Measurements from ENCODE around the gene EFHC2. TPM values are rescaled to one million over a fixed set of nuclear protein-coding genes. Genes with fewer than 3 reads are reported as not detected.
"Not testable (repeated sequence)": the region's sequence is repeated elsewhere in the genome, so short reads cannot be mapped to it uniquely, and the experiment has no call there.

Gene EFHC2
- total RNA-seq, 1 donor from 2014 or later: not detected

- DNase-seq (ENCODE audit: low spot score): no peak
- H3K36me3 Mint-ChIP-seq (ENCODE audit: low read depth): no peaks in the 10 kb centered on the region
- H3K9me3 Mint-ChIP-seq (ENCODE audit: low read depth): peaks cover 5% of the 10 kb centered on the region
- H3K27me3 Mint-ChIP-seq (ENCODE audit: low read depth): peaks cover 1% of the 10 kb centered on the region
- TF ChIP-seq, protein P1, sequence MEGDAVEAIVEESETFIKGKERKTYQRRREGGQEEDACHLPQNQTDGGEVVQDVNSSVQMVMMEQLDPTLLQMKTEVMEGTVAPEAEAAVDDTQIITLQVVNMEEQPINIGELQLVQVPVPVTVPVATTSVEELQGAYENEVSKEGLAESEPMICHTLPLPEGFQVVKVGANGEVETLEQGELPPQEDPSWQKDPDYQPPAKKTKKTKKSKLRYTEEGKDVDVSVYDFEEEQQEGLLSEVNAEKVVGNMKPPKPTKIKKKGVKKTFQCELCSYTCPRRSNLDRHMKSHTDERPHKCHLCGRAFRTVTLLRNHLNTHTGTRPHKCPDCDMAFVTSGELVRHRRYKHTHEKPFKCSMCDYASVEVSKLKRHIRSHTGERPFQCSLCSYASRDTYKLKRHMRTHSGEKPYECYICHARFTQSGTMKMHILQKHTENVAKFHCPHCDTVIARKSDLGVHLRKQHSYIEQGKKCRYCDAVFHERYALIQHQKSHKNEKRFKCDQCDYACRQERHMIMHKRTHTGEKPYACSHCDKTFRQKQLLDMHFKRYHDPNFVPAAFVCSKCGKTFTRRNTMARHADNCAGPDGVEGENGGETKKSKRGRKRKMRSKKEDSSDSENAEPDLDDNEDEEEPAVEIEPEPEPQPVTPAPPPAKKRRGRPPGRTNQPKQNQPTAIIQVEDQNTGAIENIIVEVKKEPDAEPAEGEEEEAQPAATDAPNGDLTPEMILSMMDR (IDR thresholded peaks at IDR 0.05): no peak
- H3K4me3 Mint-ChIP-seq (ENCODE audit: unreplicated experiment): no peak overlapping the region
- H3K4me1 Mint-ChIP-seq (ENCODE audit: low read depth): no peaks in the 10 kb centered on the region
- H3K27ac Mint-ChIP-seq (ENCODE audit: unreplicated experiment): no peak overlapping the region
These were observed 77.9 kb downstream of the EFHC2 start for GRCh38 chrX:44265559-44265958.

DNA sequence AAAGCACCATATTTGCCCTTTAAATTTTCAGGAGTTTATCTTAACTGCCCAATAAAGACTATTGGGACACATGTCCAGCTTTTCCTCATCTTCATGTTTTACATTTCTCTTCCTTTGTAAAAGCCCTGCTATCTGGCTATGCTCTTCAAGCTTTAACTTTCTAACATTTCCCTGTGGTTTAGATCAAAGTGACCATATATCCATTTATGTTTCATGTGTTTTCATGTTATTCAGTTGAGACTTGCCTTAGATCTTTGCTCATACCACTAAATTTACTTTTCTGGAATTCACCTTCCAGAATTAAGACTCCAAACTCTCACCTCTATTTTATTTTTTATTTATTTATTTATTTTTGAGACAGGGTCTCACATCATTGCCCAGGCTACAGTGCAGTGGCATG, 78.5 kb downstream of the EFHC2 start:
- DNase-seq (ENCODE audit: low spot score): no peak
- no peak overlapping the region for H3K27ac Mint-ChIP-seq (ENCODE audit: unreplicated experiment)
- peaks cover 4% of the 10 kb centered on the region for H3K9me3 Mint-ChIP-seq (ENCODE audit: low read depth)
- H3K27me3 Mint-ChIP-seq (ENCODE audit: low read depth): peaks cover 1% of the 10 kb centered on the region
- H3K36me3 Mint-ChIP-seq (ENCODE audit: low read depth): no peaks in the 10 kb centered on the region
- no peaks in the 10 kb centered on the region for H3K4me1 Mint-ChIP-seq (ENCODE audit: low read depth)
- TF ChIP-seq, protein P1 (IDR thresholded peaks at IDR 0.05): no peak
- no peak overlapping the region for H3K4me3 Mint-ChIP-seq (ENCODE audit: unreplicated experiment)

- H3K4me1 Mint-ChIP-seq (ENCODE audit: low read depth): no peaks in the 10 kb centered on the region
- DNase-seq (ENCODE audit: low spot score): no peak
- peaks cover 18% of the 10 kb centered on the region for H3K9me3 Mint-ChIP-seq (ENCODE audit: low read depth)
- H3K4me3 Mint-ChIP-seq (ENCODE audit: unreplicated experiment): no peak overlapping the region
- peaks cover 1% of the 10 kb centered on the region for H3K27me3 Mint-ChIP-seq (ENCODE audit: low read depth)
- H3K27ac Mint-ChIP-seq (ENCODE audit: unreplicated experiment): no peak overlapping the region
- TF ChIP-seq, protein P1 (IDR thresholded peaks at IDR 0.05): no peak
- H3K36me3 Mint-ChIP-seq (ENCODE audit: low read depth): no peaks in the 10 kb centered on the region
These were observed 82.2 kb downstream of the EFHC2 start for GRCh38 chrX:44261286-44261685.

GRCh38 chrX:44260609-44261008, 82.9 kb downstream of the EFHC2 start:
- H3K36me3 Mint-ChIP-seq (ENCODE audit: low read depth): no peaks in the 10 kb centered on the region
- peaks cover 1% of the 10 kb centered on the region for H3K27me3 Mint-ChIP-seq (ENCODE audit: low read depth)
- TF ChIP-seq, protein P1 (IDR thresholded peaks at IDR 0.05): no peak
- no peak overlapping the region for H3K4me3 Mint-ChIP-seq (ENCODE audit: unreplicated experiment)
- no peak for DNase-seq (ENCODE audit: low spot score)
- H3K27ac Mint-ChIP-seq (ENCODE audit: unreplicated experiment): no peak overlapping the region
- peaks cover 24% of the 10 kb centered on the region for H3K9me3 Mint-ChIP-seq (ENCODE audit: low read depth)
- no peaks in the 10 kb centered on the region for H3K4me1 Mint-ChIP-seq (ENCODE audit: low read depth)

GRCh38 chrX:44255742-44256141, 87.7 kb downstream of the EFHC2 start:
- H3K9me3 Mint-ChIP-seq (ENCODE audit: low read depth): peaks cover 29% of the 10 kb centered on the region
- H3K4me3 Mint-ChIP-seq (ENCODE audit: unreplicated experiment); H3K4me1 Mint-ChIP-seq (ENCODE audit: low read depth); H3K27me3 Mint-ChIP-seq (ENCODE audit: low read depth); DNase-seq (ENCODE audit: low spot score); H3K36me3 Mint-ChIP-seq (ENCODE audit: low read depth); H3K27ac Mint-ChIP-seq (ENCODE audit: unreplicated experiment): not testable (repeated sequence)

DNA sequence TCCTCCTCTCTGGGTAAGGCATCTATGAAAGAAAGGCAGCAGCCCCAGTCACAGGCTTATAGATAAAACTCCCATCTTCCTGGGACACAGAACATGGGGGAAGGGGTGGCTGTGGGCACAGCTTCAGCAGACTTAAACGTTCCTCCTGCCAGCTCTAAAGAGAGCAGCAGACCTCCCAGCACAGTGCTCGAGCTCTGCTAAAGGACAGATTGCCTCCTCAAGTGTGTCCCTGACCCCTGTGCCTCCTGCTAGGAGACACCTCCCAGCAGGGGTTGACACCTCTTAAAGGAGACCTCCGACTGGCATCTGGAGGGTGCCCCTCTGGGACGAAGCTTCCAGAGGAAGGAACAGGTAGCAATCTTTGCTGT, 89.9 kb downstream of the EFHC2 start:
- Mint-ChIP-seq H3K36me3 (ENCODE audit: low read depth) (no peaks in the 10 kb centered on the region), H3K9me3 (ENCODE audit: low read depth) (peaks cover 29% of the 10 kb centered on the region), H3K4me3 (ENCODE audit: unreplicated experiment) (no peak overlapping the region), H3K27me3 (ENCODE audit: low read depth) (peaks cover 2% of the 10 kb centered on the region), H3K27ac (ENCODE audit: unreplicated experiment) (no peak overlapping the region), H3K4me1 (ENCODE audit: low read depth) (peaks cover 6% of the 10 kb centered on the region)
- TF ChIP-seq, protein P1 (IDR thresholded peaks at IDR 0.05): no peak
- DNase-seq (ENCODE audit: low spot score): no peak

- H3K9me3 Mint-ChIP-seq (ENCODE audit: low read depth): peaks cover 27% of the 10 kb centered on the region
- not testable (repeated sequence) for DNase-seq (ENCODE audit: low spot score); H3K27ac Mint-ChIP-seq (ENCODE audit: unreplicated experiment); H3K27me3 Mint-ChIP-seq (ENCODE audit: low read depth); H3K36me3 Mint-ChIP-seq (ENCODE audit: low read depth); H3K4me1 Mint-ChIP-seq (ENCODE audit: low read depth)
- peak overlapping the region; percentile 17 for H3K4me3 Mint-ChIP-seq (ENCODE audit: unreplicated experiment)
These were observed 90.5 kb downstream of the EFHC2 start for GRCh38 chrX:44252688-44253574.
